HFFc6 (cell line): ENCODE measurements around the gene NKX2-3. TPM values are rescaled to one million over a fixed set of nuclear protein-coding genes. Genes with fewer than 3 reads are reported as not detected.

ENCODE experiments used
- DNase-seq: peaks from one replicate; pipeline ENCODE4 v3.0.0-alpha.2; 2018
- H3K27ac Mint-ChIP-seq: 2 replicates; pipeline ENCODE4 v1.8.0; 2020; ENCODE audit warnings: mild to moderate bottlenecking, mixed read lengths
- H3K27me3 Mint-ChIP-seq: 2 replicates; pipeline ENCODE4 v1.8.0; 2021; ENCODE audit warnings: mild to moderate bottlenecking, moderate library complexity, mixed read lengths; ENCODE audit not compliant: insufficient read depth
- H3K36me3 Mint-ChIP-seq: 2 replicates; pipeline ENCODE4 v1.8.0; 2021; ENCODE audit warnings: low read depth, mixed read lengths
- H3K4me1 Mint-ChIP-seq: 2 replicates; pipeline ENCODE4 v1.8.0; 2020; ENCODE audit warnings: low read depth, mixed read lengths
- H3K4me3 Mint-ChIP-seq: 2 replicates; pipeline ENCODE4 v1.8.0; 2020; ENCODE audit warnings: mild to moderate bottlenecking, moderate library complexity, mixed read lengths
- H3K9me3 Mint-ChIP-seq: 2 replicates; pipeline ENCODE4 v1.8.0; 2020; ENCODE audit warnings: mild to moderate bottlenecking, mixed read lengths
- total RNA-seq, 6 experiments: library from RNA; stranded (reverse); fragmentation: NEBNext Ultra II Directional; extraction: Animal tissue kit (Norgen Biotek cat#: 25700); gene quantifications; 2 replicates in 1 of 6; 3 replicates in 5 of 6; pipeline ENCODE4 v1.2.3, GENCODE V29; 2021
- TF ChIP-seq, protein P1 (sequence below): fragments of 200-600 bp; sonication (generic); IDR thresholded peaks from 2 replicates; pipeline ENCODE4 v1.5.0; 2021; ENCODE audit warnings: antibody characterized with exemption, mild to moderate bottlenecking

NKX2-3 gene
- total RNA-seq, 6 experiments from 2014 or later, result not detected

DNA sequence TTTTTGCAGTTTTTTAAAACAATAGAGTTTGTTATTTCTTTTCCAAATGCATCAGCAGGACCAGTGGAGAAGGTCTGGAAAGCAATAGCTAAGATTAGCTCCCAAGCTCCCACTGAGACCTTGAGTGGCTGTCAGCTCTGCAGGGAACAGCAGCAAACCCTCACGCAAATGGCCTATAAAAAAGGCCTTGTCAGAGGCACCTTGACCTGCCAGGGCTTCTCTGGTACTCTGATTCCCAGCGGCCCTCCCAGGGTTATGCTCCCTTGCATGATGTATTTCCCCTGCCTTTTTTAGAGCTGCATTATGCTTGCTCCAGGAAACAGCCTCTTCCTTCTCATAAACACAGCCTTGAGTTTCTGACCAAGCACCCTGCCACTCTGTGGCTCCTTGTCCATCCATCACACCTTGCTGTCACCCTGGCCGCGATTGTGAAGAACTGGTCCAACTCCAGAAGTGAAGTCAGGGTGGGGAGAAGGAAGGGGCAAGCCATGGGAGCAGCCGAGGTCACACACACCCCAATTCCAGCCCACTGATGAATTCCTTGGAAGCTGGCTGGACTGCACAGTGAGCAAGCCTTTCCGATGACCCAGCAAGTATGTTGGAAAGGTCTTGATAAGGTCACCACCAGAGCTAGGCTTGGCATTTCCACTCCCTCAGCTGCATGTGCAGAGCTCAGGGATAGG, 35.3 kb upstream of the NKX2-3 start:
- Mint-ChIP-seq H3K9me3 (peaks cover 8% of the 10 kb centered on the region), H3K27ac (no peak overlapping the region), H3K4me3 (no peak overlapping the region), H3K36me3 (0 out of 2 replicates have a peak, but pooled peaks cover 6% of the 10 kb centered on the region), H3K4me1 (peaks cover 6% of the 10 kb centered on the region; the same call in 1 of the 2 replicates), H3K27me3 (peaks cover 24% of the 10 kb centered on the region)
- TF ChIP-seq, protein P1, sequence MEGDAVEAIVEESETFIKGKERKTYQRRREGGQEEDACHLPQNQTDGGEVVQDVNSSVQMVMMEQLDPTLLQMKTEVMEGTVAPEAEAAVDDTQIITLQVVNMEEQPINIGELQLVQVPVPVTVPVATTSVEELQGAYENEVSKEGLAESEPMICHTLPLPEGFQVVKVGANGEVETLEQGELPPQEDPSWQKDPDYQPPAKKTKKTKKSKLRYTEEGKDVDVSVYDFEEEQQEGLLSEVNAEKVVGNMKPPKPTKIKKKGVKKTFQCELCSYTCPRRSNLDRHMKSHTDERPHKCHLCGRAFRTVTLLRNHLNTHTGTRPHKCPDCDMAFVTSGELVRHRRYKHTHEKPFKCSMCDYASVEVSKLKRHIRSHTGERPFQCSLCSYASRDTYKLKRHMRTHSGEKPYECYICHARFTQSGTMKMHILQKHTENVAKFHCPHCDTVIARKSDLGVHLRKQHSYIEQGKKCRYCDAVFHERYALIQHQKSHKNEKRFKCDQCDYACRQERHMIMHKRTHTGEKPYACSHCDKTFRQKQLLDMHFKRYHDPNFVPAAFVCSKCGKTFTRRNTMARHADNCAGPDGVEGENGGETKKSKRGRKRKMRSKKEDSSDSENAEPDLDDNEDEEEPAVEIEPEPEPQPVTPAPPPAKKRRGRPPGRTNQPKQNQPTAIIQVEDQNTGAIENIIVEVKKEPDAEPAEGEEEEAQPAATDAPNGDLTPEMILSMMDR, result no peak
- no peak for DNase-seq

DNA sequence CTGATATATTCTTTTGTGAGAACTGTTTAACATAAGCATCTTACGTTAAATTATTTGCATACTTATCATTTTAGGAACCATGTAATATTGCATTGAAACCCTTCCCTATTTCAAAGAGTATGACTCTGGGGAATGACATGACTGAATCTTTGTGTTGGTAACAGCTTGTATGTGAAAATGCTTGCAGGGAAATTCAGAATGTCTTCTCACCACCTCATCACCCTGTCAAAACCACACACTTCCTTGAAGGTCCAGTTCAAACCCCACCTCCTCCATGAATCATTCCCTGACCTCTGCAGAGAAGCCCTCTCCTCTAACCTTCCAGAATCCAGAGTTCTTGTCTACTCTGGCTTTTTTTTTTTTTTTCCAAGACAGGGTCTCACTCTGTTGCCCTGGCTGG, 26.3 kb upstream of the NKX2-3 start:
- TF ChIP-seq, protein P1, result no peak
- peaks cover 23% of the 10 kb centered on the region for H3K27me3 Mint-ChIP-seq
- no peaks in the 10 kb centered on the region for H3K4me1 Mint-ChIP-seq
- H3K9me3 Mint-ChIP-seq, result no peaks in the 10 kb centered on the region
- no peak for DNase-seq
- H3K27ac Mint-ChIP-seq, result no peak overlapping the region
- no peaks in the 10 kb centered on the region for H3K36me3 Mint-ChIP-seq
- no peak overlapping the region for H3K4me3 Mint-ChIP-seq

DNA sequence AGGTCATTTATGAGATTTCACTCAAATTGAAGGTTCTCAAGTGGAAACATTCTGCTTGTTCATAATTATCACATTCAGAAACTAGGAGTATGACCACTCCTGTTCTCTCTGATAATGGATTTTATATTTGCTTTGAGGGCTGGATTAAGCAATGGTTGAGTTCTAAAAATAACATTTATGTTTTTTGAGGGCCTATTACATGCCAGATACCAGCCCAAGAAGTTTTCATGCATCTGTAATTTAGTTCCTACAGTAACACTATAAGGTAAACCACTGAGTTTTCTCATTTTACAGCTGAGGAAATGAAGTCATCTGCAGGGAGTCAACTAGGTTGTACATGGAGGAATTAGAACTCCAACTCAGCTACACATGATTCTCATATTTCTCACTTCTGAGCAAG, 25.5 kb upstream of the NKX2-3 start:
- no peaks in the 10 kb centered on the region for H3K9me3 Mint-ChIP-seq
- H3K4me3 Mint-ChIP-seq, result no peak overlapping the region
- TF ChIP-seq, protein P1, result no peak
- H3K4me1 Mint-ChIP-seq, result no peaks in the 10 kb centered on the region
- no peaks in the 10 kb centered on the region for H3K36me3 Mint-ChIP-seq
- H3K27ac Mint-ChIP-seq, result no peak overlapping the region
- peaks cover 20% of the 10 kb centered on the region for H3K27me3 Mint-ChIP-seq
- DNase-seq, result no peak

- Mint-ChIP-seq H3K27me3 (peaks cover 34% of the 10 kb centered on the region), H3K36me3 (no peaks in the 10 kb centered on the region), H3K4me1 (no peaks in the 10 kb centered on the region), H3K27ac (no peak overlapping the region), H3K4me3 (no peak overlapping the region), H3K9me3 (no peaks in the 10 kb centered on the region; the same call in 1 of the 2 replicates)
- TF ChIP-seq, protein P1, result no peak
- no peak for DNase-seq
These were observed 19.7 kb upstream of the NKX2-3 start for GRCh38 chr10:99513061-99513460.

DNA sequence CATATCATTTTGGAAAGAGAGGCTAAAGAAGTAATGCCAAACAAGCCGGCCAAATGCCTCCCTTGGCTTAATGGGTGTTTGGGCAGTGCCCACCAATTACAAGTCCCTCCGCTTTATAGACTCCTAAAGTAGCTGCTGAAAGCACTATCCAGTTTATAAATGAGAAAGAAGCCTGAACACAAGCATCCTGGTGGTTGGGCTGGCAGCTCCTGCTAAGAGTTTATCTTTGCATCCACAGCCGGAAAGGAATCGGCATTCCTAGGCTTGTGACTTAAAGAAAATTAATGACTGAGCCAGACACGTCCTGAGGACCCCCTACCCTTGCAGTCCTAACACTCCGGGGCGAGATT, 13.1 kb upstream of the NKX2-3 start:
- TF ChIP-seq, protein P1, result no peak
- Mint-ChIP-seq H3K4me1 (peaks cover 5% of the 10 kb centered on the region; the same call in 1 of the 2 replicates), H3K27me3 (peaks cover 74% of the 10 kb centered on the region), H3K9me3 (no peaks in the 10 kb centered on the region; the same call in 1 of the 2 replicates), H3K4me3 (no peak overlapping the region), H3K27ac (no peak overlapping the region), H3K36me3 (no peaks in the 10 kb centered on the region)
- no peak for DNase-seq
